GM10266 (cell line): Measurements from ENCODE around the gene INPP4B.

Source experiments
- DNase-seq: peaks from one replicate; pipeline ENCODE4 v3.0.0; 2012; ENCODE audit errors: extremely low spot score
- CTCF ChIP-seq: IDR thresholded peaks from 2 replicates; pipeline ENCODE4 v1.5.1; 2012; ENCODE audit warnings: mild to moderate bottlenecking, low read depth; ENCODE audit not compliant: control insufficient read depth, insufficient read depth; ENCODE audit errors: missing control alignments

Gene INPP4B

GRCh38 chr4:142316025-142316424, 530.1 kb downstream of the INPP4B start:
- DNase-seq = no peak
- no peak for TF ChIP-seq CTCF

GRCh38 chr4:142314686-142315085, 531.4 kb downstream of the INPP4B start:
- TF ChIP-seq CTCF = no peak

GRCh38 chr4:142314247-142314646, 531.9 kb downstream of the INPP4B start:
- TF ChIP-seq CTCF = no peak
- no peak for DNase-seq

More at GRCh38 chr4:142314686-142315085, 531.4 kb downstream of the INPP4B start:
- no peak for DNase-seq

GRCh38 chr4:142312391-142312790, 533.7 kb downstream of the INPP4B start:
- TF ChIP-seq CTCF = no peak
- DNase-seq = no peak

GRCh38 chr4:142311916-142312315, 534.2 kb downstream of the INPP4B start:
- no peak for DNase-seq
- TF ChIP-seq CTCF = no peak

GRCh38 chr4:142309772-142310171, 536.3 kb downstream of the INPP4B start:
- no peak for DNase-seq
- TF ChIP-seq CTCF = no peak

- no peak for DNase-seq
- TF ChIP-seq CTCF = no peak
Measured at GRCh38 chr4:142307857-142308256, 538.2 kb downstream of the INPP4B start.

GRCh38 chr4:142297313-142297712, 548.8 kb downstream of the INPP4B start:
- no peak for TF ChIP-seq CTCF
- no peak for DNase-seq
